NCI-H2029 treated with DMSO at 0.1 percent for 48 hours (cell line): ENCODE data around the gene TNFSF12.

Experiments
- DNase-seq: peaks from one replicate; lab custom pipeline; 2025; lab: John Stamatoyannopoulos, UW

TNFSF12 gene

DNA sequence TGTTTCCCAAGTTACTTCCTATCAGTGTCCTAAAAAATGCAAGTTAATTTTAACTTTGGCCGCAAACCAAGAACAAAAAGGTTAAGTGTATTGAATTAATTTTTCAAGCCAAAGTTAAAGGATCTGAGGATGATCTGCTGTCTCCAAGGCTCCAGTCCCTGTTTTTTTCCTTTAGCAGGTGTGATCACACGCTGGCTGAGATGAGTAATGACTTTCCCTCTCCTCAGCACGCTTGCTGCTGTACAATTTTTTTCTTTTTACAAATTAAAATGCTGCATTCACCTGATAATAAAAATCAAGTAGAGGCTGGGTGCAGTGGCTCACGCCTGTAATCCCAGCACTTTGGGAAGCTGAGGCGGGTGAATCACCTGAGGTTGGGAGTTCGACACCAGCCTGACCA lies 3.9 kb upstream of the TNFSF12 start:
- DNase-seq = no peak

DNA sequence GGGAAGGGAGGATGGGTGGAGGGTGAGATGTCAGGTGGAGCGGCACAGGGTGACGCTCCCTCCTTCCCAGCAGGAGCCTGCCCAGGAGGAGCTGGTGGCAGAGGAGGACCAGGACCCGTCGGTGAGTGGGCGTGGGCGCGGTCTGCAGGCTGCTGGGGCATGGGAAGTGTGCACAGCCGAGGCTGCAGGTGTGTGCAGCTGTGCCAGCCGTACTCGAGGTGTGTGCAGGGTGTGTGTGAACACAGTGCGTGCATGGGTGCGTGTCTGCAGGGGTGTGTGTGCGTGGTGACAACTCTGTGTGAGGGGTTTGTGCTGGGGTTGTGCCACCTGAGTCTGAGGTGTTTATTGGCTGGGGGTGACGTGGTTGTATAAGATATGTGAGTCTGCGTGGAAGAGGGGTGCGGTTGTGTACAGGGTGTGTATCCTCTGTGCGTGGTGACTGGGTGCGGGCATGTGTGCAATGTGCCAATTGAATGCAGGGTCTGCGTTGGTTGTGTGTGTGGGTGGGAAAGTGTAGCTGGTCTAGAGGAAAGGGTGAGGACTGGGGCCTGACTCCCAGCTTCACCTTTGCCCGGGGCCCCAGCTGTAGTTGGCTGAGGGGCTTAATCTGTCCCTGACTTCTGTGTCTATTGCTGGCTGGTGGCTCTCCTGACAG lies 670 bp downstream of the TNFSF12 start:
- no peak for DNase-seq

DNA sequence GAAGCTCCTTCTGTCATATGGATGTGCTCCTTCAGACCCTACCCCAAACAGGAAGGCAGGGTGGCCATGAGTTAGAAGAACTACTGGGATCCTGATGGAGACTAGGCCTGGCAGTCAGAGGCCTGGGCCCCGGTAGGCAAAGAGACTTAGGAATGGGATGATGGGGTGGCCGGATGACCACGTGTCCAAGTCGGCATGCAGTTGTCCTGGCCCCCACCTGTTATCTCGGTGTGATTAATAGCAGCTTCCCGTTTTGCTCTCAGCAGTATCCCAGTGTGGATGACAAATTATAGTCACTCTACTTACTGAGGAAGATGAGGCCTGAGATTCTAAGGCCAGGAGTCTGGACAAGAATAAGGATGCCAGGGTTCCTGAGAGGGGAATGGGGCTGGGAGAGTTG lies 1.5 kb downstream of the TNFSF12 start:
- DNase-seq = no peak

DNA sequence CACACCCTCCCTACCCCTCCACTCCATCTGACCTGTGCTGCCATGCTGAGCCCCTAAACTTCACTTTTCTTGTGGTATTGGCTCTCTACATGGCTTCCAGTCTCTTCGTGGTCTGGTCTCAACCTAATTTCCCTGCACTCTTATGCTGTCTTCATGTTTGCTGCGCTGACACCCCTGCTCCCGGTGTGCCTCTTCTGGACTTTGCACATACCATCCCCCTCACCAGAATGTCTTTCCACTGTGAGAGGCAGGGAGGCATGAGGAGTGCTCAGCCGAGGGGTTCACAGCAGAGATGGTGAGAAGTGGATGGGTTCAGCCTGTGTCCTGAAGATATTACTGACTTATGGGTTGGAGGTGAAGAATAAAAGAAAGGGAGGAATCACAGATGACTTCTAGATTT lies 2.5 kb downstream of the TNFSF12 start:
- DNase-seq = no peak

DNA sequence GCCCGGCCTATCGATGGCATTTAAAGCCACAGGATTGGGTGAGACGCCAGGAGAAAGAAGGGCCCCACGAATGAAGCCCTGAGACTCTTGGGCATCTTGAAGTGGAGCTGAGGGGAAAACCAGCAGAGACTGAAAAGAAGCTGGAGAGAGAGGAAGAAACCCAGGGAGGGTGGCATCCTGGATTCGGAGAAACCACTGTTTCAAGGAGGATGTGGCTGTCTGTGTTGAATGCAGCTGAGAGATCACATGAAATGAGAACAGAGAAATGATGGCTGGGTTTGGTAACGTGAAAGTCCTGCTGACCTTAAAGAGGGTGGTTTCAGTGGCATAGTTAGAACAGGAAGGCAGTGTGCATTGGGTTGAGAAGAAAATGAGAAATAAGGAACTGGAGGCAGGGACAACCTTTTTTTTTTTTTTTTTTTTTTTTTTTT lies 3.8 kb downstream of the TNFSF12 start:
- DNase-seq = no peak

DNA sequence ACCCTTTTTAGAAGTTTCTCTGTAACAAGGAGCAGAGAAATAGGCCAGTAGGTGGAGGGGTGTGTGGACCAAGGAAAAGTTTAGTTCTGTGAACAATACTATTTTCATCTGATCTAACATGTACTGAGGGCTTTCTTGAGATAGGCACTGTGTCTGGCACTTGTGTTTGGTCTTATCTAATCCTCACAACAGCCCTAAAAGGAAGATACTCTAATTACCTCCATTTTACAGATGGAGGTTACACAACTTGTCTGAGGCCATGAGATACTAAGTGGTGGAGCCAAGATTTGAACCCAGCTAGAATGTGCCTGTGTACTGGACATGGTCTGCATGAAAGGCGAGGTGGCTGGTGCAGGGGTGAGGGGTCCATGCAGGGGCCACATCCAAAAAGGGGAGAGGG lies 4.5 kb downstream of the TNFSF12 start:
- DNase-seq = no peak

DNA sequence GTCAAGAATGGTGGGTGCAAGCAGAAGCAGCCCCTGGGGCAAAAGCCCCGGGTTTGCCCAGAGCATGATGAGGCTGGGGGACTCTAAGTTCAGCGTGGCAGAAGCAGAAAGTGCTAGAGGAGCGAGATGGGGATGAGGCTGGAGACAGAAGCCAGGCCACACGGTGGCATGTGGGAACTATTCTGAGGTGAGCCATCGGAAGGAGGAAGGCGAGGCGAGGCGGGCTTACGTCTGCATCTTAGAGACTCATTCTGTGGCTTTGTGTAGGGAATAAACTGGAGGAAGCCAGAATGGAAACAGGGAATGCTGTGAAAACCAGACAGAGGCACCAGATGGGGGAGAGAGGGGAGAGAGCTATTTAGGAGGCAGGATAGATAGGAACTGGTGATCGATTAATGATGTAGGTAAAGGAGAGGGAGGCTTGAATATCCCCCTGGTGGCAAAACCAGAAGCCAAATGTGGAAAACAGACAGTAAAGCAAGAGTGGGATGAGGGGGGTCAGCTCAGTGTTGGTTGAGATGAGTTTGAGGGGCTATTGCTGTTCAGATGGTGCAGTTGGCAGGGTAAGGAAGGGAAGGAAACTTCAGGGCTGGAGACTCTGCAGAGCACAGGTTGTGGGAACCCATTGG lies 6.6 kb downstream of the TNFSF12 start:
- no peak for DNase-seq

DNA sequence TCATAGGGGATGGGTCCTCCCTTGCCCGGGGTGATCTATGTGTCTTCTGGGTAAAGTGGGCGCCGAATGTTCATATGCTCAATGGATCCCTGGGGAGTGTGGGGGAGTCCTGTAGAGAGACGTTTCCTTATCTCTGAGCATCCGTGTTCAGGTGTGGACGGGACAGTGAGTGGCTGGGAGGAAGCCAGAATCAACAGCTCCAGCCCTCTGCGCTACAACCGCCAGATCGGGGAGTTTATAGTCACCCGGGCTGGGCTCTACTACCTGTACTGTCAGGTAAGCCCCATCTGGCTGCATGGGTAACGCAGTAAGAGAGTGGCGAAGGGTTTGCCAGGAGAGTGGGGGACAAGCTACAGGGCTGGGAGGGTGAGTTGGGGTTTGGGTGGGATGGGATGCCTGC lies 7.8 kb downstream of the TNFSF12 start:
- no peak for DNase-seq

DNA sequence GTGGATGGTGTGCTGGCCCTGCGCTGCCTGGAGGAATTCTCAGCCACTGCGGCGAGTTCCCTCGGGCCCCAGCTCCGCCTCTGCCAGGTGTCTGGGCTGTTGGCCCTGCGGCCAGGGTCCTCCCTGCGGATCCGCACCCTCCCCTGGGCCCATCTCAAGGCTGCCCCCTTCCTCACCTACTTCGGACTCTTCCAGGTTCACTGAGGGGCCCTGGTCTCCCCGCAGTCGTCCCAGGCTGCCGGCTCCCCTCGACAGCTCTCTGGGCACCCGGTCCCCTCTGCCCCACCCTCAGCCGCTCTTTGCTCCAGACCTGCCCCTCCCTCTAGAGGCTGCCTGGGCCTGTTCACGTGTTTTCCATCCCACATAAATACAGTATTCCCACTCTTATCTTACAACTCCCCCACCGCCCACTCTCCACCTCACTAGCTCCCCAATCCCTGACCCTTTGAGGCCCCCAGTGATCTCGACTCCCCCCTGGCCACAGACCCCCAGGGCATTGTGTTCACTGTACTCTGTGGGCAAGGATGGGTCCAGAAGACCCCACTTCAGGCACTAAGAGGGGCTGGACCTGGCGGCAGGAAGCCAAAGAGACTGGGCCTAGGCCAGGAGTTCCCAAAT lies 8.4 kb downstream of the TNFSF12 start:
- no peak for DNase-seq

DNA sequence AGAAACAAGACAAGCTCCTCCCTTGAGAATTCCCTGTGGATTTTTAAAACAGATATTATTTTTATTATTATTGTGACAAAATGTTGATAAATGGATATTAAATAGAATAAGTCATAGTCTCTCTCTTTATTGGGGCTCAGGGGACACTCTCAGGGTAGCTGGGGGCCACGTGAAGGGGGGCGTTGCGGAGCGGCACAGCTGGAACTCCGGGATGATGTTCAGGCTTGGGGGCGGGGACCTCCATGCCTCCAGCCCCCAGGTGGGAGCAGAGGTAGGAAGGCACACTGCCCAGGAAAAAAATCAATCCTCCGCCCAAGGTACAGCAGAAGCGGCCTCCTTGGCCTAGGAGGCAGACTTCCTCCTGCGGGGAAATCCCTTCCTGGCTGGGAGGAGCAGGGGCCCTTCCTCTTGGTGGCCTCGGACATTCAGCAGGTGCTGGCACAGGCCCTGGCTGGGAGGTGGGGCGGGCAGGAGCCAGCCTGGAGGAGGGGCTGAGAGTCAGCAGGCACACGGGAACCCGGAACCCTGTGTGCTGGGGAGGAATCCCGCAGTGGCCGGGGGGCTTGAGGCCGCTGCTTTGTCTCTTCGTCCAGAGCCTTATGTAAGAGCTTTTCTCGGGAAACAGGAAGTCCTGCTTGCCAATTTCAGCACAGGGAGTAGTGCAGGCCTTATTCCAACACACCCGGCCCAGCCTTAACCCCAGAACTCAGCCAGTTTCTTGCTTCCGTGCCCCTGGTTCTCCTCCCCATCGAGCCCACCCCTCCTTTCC lies 9.1 kb downstream of the TNFSF12 start:
- DNase-seq = peak; percentile 31

DNA sequence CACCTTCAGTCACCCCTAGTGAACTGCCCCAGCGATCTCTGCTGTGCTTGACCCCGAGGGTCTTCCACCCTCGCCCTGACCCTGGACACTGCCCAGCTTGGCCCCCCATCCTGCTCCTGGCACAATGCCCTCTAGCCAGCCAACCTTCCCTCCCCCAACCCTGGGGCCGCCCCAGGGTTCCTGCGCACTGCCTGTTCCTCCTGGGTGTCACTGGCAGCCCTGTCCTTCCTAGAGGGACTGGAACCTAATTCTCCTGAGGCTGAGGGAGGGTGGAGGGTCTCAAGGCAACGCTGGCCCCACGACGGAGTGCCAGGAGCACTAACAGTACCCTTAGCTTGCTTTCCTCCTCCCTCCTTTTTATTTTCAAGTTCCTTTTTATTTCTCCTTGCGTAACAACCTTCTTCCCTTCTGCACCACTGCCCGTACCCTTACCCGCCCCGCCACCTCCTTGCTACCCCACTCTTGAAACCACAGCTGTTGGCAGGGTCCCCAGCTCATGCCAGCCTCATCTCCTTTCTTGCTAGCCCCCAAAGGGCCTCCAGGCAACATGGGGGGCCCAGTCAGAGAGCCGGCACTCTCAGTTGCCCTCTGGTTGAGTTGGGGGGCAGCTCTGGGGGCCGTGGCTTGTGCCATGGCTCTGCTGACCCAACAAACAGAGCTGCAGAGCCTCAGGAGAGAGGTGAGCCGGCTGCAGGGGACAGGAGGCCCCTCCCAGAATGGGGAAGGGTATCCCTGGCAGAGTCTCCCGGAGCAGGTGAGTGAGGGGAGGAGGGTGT lies 9.9 kb downstream of the TNFSF12 start, which contains the start of gene TNFSF13:
TNFSF13 (plus strand) TSS at position 207 of the 776 bp plus-strand sequence; CDS start at position 497, 290 bp downstream.
- DNase-seq = no peak

DNA sequence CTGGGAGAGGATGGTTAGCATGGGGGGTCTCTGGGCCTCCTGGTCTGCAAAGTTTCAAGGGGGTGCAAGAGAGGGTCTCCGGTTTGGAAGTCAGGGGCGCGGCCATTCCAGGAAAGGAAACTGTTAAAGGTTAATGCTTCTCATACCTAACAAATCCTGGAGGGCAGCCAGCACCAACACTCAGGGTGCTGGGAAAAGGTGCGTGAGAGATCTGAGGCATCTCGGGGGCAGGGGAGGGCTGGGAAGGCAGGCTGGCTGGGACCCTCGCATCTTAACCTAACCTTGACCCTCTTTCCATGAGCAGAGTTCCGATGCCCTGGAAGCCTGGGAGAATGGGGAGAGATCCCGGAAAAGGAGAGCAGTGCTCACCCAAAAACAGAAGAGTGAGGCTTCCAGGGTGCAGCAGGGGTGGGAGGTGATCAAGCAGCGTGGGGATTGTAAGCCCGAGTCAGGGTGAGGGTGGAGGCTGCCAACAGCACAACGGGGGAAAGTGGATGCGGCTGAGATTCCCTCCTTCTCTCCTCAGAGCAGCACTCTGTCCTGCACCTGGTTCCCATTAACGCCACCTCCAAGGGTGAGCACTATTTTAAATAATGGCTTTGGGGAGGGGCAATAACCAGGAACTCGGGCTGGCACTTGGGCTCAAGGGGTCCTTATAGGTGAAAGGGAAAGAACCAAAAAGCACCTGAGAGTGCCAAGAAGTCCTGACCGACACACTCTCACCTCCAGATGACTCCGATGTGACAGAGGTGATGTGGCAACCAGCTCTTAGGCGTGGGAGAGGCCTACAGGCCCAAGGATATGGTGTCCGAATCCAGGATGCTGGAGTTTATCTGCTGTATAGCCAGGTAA lies 10.7 kb downstream of the TNFSF12 start:
- DNase-seq = no peak

DNA sequence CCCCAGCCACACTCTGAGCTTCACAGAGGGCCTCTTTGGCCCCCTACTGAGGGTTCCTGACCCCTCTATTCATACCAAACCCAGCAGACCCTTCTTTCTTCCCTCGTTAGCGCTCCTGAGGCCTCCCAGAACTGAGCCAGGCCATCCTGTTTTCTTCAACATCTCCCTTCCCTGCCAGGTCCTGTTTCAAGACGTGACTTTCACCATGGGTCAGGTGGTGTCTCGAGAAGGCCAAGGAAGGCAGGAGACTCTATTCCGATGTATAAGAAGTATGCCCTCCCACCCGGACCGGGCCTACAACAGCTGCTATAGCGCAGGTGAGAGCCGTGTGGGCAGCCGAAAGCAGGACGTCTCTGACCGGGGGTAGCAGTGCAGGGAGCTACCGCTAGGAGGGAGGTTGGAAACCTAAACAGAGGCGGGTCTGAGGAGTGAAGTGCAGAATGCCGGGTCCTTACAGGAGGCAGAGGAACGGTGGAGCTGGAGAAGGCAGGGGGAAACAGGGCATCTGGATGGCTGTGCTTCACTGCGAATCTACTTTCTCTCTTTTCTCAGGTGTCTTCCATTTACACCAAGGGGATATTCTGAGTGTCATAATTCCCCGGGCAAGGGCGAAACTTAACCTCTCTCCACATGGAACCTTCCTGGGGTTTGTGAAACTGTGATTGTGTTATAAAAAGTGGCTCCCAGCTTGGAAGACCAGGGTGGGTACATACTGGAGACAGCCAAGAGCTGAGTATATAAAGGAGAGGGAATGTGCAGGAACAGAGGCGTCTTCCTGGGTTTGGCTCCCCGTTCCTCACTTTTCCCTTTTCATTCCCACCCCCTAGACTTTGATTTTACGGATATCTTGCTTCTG lies 11.5 kb downstream of the TNFSF12 start:
- DNase-seq = no peak

DNA sequence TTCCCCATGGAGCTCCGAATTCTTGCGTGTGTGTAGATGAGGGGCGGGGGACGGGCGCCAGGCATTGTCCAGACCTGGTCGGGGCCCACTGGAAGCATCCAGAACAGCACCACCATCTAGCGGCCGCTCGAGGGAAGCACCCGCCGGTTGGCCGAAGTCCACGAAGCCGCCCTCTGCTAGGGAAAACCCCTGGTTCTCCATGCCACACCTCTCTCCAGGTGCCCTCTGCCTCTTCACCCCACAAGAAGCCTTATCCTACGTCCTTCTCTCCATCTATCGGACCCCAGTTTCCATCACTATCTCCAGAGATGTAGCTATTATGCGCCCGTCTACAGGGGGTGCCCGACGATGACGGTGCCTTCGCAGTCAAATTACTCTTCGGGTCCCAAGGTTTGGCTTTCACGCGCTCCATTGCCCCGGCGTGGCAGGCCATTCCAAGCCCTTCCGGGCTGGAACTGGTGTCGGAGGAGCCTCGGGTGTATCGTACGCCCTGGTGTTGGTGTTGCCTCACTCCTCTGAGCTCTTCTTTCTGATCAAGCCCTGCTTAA lies 12.2 kb downstream of the TNFSF12 start:
- DNase-seq = peak; percentile 41

DNA sequence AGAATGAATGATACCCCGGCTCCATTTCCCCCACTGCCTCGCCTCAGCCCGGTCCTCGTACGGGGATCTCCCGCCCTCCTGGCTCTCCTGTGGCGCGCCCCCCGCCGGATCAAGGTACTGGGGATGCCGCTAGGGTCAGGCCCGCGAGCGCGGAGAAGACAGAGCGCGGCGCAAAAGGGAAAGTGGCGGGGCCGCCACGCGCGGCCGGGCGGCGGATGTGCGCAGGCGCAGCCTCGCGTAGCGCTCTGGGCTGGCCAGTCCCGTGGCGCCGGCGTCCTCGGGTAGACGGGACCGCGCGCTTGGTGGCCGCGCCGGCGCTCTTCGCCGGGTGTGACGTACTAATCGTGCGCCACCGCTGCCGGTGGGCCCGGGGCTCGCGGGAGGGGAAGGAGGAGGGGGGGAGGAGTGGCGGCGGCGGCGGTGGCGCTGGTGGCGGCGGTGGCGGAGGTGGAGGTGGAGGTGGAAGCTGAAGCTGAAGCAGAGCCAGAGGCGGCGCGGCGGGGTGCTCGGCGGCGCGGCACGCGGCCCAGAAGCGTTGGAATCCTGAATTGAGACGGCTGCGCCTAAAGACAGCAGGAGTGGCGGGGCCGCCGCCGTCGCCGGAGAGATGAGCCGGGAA lies 12.8 kb downstream of the TNFSF12 start, which contains the start of gene SENP3:
SENP3 (plus strand) TSS at position 331 of the 619 bp plus-strand sequence. CDS start 1,158 bp downstream, outside the sequence.
- no peak for DNase-seq

DNA sequence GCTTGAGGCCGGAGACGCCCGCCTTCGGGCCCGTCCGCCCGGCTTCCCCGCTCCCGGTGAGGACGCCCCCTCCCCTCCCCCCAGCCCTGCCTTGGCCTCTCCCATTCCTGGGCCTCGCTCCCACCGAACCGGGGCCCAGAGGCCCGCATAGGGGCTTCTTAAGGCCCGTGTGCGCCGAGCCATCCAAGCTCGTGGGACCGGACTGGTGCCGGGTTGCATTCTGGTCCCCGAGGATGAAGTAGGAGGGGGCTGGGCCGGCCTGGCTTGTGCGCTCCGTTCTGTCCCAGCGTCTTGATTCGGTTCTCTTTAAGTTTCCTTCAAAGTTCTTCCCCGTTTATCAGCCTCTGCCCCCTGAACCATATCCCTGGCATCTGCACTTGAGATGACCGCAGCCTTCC lies 13.3 kb downstream of the TNFSF12 start:
- DNase-seq = no peak

DNA sequence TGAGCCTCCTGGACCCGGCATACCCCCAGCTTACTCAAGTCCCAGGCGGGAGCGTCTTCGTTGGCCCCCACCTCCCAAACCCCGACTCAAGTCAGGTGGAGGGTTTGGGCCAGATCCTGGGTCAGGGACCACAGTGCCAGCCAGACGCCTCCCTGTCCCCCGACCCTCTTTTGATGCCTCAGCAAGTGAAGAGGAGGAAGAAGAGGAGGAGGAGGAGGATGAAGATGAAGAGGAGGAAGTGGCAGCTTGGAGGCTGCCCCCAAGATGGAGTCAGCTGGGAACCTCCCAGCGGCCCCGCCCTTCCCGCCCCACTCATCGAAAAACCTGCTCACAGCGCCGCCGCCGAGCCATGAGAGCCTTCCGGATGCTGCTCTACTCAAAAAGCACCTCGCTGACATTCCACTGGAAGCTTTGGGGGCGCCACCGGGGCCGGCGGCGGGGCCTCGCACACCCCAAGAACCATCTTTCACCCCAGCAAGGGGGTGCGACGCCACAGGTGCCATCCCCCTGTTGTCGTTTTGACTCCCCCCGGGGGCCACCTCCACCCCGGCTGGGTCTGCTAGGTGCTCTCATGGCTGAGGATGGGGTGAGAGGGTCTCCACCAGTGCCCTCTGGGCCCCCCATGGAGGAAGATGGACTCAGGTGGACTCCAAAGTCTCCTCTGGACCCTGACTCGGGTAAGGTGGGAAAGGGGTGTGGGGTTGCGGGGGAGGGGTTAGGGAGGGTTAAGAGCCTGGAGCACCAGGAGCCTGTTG lies 14.4 kb downstream of the TNFSF12 start:
- DNase-seq = no peak

DNA sequence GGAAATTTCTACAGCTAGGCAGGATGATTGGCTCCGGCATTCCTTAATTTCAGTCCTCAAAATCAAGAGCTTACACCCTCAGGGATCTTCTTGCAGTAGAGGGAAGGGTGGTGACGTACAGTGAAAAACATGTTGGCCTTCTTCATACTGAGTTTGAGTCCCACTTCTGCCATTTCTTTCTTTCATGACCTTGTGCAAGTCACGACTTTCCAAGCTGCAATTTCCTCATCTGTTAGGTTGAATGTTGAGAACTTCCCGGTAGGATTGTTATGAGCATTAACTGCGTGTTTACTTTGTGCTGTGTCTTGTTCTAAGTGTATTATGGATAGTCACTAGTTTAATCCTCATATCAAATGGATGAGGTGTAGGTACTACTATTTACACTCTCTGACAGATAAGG lies 20.7 kb downstream of the TNFSF12 start:
- DNase-seq = no peak
